Activated CD8-positive, alpha-beta memory T cell treated with anti-CD3 and anti-CD28 coated beads, Interleukin-2, amount 10 ng/mL, durations not matched to agents 7 days and 5 days (primary cell): ENCODE measurements around the gene VAPB. TPM values are rescaled to one million over a fixed set of nuclear protein-coding genes. Genes with fewer than 3 reads are reported as not detected.
"Not testable (repeated sequence)": the region's sequence is repeated elsewhere in the genome, so short reads cannot be mapped to it uniquely, and the experiment has no call there.

Experiments
- ATAC-seq: fragments of 150-1000 bp; cut with Tn5 transposase; one replicate; pipeline ENCODE4 v1.10.0; 2021; ENCODE audit warnings: moderate library complexity
- CTCF ChIA-PET: fragments of 350-600 bp; sonication (Branson Sonifier 250); formaldehyde crosslinking; loops from one replicate; lab custom pipeline; 2021; ENCODE audit warnings: antibody characterized with exemption; lab: Charles Lee
- DNase-seq: peaks from one replicate; pipeline ENCODE4 v3.0.0-alpha.2; 2020
- H3K27ac Mint-ChIP-seq: one replicate; pipeline ENCODE4 v1.8.0; 2021; ENCODE audit warnings: mild to moderate bottlenecking, mixed read lengths
- H3K27me3 Mint-ChIP-seq: one replicate; pipeline ENCODE4 v1.8.0; 2021; ENCODE audit warnings: mixed read lengths
- H3K36me3 Mint-ChIP-seq: one replicate; pipeline ENCODE4 v1.8.0; 2021; ENCODE audit warnings: mild to moderate bottlenecking, mixed read lengths
- H3K4me1 Mint-ChIP-seq: one replicate; pipeline ENCODE4 v1.8.0; 2021; ENCODE audit warnings: mixed read lengths
- H3K4me3 Mint-ChIP-seq: one replicate; pipeline ENCODE4 v1.8.0; 2021; ENCODE audit warnings: mild to moderate bottlenecking, moderate library complexity, mixed read lengths
- H3K9me3 Mint-ChIP-seq: one replicate; pipeline ENCODE4 v1.8.0; 2022; ENCODE audit warnings: low read depth, mixed read lengths
- total RNA-seq, 2 experiments: library from RNA; stranded (reverse); gene quantifications; one replicate each; pipeline ENCODE4 v1.2.3, GENCODE V29; 2021

Gene VAPB
- total RNA-seq, 2 experiments from 2014 or later = 25.5 to 31.3 TPM

- H3K27me3 Mint-ChIP-seq = no peaks in the 10 kb centered on the region
- H3K36me3 Mint-ChIP-seq = peaks cover 6% of the 10 kb centered on the region
- no peak overlapping the region for H3K27ac Mint-ChIP-seq
- DNase-seq (no peak), ATAC-seq (no peak)
- H3K4me1 Mint-ChIP-seq = no peaks in the 10 kb centered on the region
- no peak overlapping the region for H3K4me3 Mint-ChIP-seq
- no peaks in the 10 kb centered on the region for H3K9me3 Mint-ChIP-seq
- CTCF ChIA-PET = no interaction called here
Measured at GRCh38 chr20:58366866-58367265, 22.2 kb upstream of the VAPB start.

GRCh38 chr20:58372806-58373205 is 16.2 kb upstream of the VAPB start:
- H3K27me3 Mint-ChIP-seq = peaks cover 4% of the 10 kb centered on the region
- H3K4me3 Mint-ChIP-seq = no peak overlapping the region
- DNase-seq (no peak), ATAC-seq (no peak)
- CTCF ChIA-PET = interaction anchor here (0.9 kb wide), 1 partner anchor 29 kb away, joined by 3 read pairs; no protein-coding TSS in a partner anchor
- no peaks in the 10 kb centered on the region for H3K4me1 Mint-ChIP-seq
- no peaks in the 10 kb centered on the region for H3K36me3 Mint-ChIP-seq
- H3K27ac Mint-ChIP-seq = no peak overlapping the region
- no peaks in the 10 kb centered on the region for H3K9me3 Mint-ChIP-seq

DNA sequence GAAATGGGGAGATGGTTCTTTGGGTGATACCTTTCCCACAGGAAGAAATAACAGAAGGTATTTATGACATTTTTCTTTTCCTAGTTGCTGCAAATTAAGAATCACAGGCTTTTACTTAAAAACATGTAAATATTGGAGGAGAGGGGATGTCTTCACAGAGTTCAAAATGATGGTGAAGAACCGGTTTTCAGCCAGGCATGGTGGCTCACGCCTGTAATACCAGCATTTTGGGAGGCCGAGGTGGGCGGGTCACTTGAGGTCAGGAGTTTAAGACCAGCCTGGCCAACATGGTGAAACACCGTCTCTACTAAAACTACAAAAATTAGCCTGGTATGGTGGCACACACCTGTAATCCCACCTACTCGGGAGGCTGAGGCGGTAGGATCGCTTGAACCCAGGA is 15.7 kb upstream of the VAPB start:
- H3K4me3 Mint-ChIP-seq, H3K9me3 Mint-ChIP-seq, H3K4me1 Mint-ChIP-seq, ATAC-seq, H3K36me3 Mint-ChIP-seq, H3K27me3 Mint-ChIP-seq, DNase-seq, CTCF ChIA-PET, H3K27ac Mint-ChIP-seq: not testable (repeated sequence)

DNA sequence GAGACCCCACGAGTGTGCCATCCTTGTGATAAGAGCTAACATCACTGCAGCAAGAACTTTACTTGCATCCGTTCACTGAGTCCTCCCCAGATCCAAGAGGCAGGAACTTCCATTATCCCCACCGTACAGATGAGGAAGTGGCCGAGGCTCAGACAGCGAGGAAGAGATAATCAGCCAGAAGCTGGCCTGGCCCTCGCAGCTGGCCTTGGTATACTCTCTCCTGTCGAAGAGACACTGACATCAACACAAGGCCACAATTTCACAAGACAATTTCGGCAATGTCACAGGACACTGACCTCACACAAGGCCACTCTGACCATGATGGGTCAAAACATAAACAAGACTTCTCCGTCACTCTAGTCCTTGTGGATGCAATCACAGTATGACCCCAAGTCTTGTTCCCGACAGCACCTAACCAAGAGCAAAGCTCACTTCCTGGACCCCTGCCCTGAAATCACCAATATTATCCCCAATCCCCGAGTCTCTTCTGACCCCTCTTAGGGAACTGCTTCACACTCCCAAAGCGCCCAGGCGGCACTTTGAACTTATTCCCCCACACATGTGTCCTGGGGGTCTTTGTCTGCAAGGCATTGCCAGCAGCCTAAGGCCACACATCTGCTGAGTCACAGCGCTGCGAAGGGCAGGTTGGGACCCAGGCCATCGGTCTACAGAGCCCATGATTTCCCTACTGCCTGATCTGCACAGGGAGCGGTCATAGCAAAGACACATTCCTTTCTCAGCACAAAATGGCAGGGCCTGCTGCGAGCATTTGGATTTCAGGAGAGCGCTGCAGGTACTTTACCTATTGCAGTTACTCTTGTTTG is 14.8 kb upstream of the VAPB start:
- no peak for DNase-seq
- H3K4me1 Mint-ChIP-seq = no peaks in the 10 kb centered on the region
- peaks cover 14% of the 10 kb centered on the region for H3K27me3 Mint-ChIP-seq
- no peak overlapping the region for H3K27ac Mint-ChIP-seq
- H3K4me3 Mint-ChIP-seq = no peak overlapping the region
- no peaks in the 10 kb centered on the region for H3K9me3 Mint-ChIP-seq
- H3K36me3 Mint-ChIP-seq = no peaks in the 10 kb centered on the region
- no peak for ATAC-seq
- CTCF ChIA-PET = interaction anchor here (1.2 kb wide), 1 partner anchor 11 kb away, joined by 3 read pairs; no protein-coding TSS in a partner anchor

- H3K4me3 Mint-ChIP-seq = no peak overlapping the region
- H3K27ac Mint-ChIP-seq = no peak overlapping the region
- no peaks in the 10 kb centered on the region for H3K4me1 Mint-ChIP-seq
- no peak for DNase-seq
- CTCF ChIA-PET = interaction anchor here (1.2 kb wide), 1 partner anchor 12 kb away, joined by 3 read pairs; no protein-coding TSS in a partner anchor
- H3K27me3 Mint-ChIP-seq = peaks cover 16% of the 10 kb centered on the region
- ATAC-seq = no peak
- no peaks in the 10 kb centered on the region for H3K36me3 Mint-ChIP-seq
- H3K9me3 Mint-ChIP-seq = no peaks in the 10 kb centered on the region
Measured at GRCh38 chr20:58374906-58375758, 13.9 kb upstream of the VAPB start.

DNA sequence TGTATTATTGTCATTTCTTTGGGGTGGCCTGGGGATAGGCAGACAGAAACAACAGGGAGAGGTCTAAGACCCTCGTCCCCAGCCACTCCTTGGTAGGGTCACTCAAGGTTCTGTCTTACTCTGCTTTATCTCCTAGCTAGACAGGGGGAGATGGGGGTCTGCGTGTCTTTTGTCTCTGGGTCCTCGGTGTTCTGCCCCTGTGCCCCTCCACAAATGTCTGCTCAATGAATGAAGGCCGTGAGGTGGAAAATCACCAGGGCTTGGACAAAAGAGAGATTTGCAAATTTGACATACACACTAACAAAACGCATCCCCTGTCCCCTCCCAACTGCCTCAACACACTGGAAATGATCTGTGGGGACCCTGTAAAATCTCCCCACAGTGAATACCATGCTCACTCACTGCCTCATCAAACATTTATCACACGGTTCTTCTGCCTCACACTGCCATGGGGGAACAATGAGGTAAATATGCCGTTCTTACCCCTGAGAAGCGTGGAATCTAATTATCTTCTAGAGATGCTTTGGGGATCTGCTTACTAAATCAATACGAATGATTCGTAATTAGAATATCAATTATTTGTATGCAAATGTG is 13.2 kb upstream of the VAPB start:
- H3K4me1 Mint-ChIP-seq = no peaks in the 10 kb centered on the region
- H3K4me3 Mint-ChIP-seq = no peak overlapping the region
- no peak overlapping the region for H3K27ac Mint-ChIP-seq
- H3K27me3 Mint-ChIP-seq = peaks cover 16% of the 10 kb centered on the region
- peaks cover 1% of the 10 kb centered on the region for H3K9me3 Mint-ChIP-seq
- ATAC-seq (no peak), DNase-seq (no peak)
- CTCF ChIA-PET = no interaction called here
- H3K36me3 Mint-ChIP-seq = no peaks in the 10 kb centered on the region

GRCh38 chr20:58377017-58377416 is 12.0 kb upstream of the VAPB start:
- Mint-ChIP-seq H3K27me3 (peaks cover 17% of the 10 kb centered on the region), H3K9me3 (peaks cover 7% of the 10 kb centered on the region), H3K4me1 (no peaks in the 10 kb centered on the region), H3K27ac (no peak overlapping the region), H3K4me3 (no peak overlapping the region), H3K36me3 (no peaks in the 10 kb centered on the region)
- CTCF ChIA-PET = interaction anchor here (0.6 kb wide), 1 partner anchor 59 kb away, joined by 3 read pairs; no protein-coding TSS in a partner anchor
- no peak for DNase-seq
- no peak for ATAC-seq

DNA sequence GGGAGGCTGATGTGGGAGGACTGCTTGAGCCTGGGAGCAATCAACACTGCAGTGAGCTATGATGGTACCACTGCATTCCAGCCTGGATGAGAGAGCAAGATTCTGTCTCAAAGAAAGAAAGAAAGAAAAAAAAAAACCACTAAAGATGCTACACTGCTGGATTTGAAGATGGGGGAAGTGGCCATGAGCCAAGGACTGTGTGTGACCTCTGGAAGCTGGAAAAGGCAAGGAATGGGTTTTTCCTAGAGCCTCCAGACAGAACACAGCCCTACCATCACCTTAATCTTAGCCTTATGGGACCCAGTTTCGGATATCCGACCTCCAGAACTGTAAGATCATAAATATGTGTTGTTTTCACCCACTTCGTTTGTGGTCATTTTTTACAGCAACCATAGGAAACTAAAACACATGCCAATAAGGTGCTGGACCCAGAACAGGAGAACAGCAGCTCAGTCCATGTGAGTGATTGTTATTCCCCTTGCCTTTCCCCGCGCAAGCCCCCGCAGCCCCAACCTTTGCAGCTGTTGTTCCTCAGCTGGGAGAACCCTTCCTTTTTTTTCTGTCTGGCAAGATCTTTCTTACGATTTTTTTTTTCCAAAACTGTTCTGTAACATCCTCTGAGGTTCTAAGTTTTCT is 11.1 kb upstream of the VAPB start:
- ATAC-seq (no peak), DNase-seq (no peak)
- H3K27ac Mint-ChIP-seq = no peak overlapping the region
- CTCF ChIA-PET = interaction anchor here (0.6 kb wide), 1 partner anchor 58 kb away, joined by 3 read pairs; no protein-coding TSS in a partner anchor
- H3K9me3 Mint-ChIP-seq = peaks cover 7% of the 10 kb centered on the region
- no peaks in the 10 kb centered on the region for H3K36me3 Mint-ChIP-seq
- no peaks in the 10 kb centered on the region for H3K4me1 Mint-ChIP-seq
- no peak overlapping the region for H3K4me3 Mint-ChIP-seq
- H3K27me3 Mint-ChIP-seq = peaks cover 20% of the 10 kb centered on the region

DNA sequence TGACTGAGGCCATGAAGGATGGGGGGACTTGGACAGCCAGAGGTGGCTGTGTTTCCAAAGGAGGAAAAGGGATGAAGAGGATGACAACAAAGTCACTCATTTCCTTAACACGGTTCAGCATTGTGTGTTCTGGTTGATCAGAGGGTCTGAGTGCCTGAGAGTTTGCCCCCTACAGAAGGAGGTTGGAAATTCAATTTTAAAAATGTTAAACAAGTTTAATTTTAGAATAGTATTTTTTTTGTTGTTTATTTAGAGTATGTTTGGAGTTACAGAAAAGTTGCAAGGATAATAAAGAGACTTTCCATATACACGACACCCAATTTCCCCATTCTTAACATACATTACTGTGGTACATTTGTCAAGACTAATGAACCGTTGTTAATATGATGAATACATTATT is 10.3 kb upstream of the VAPB start:
- no peak for ATAC-seq

GRCh38 chr20:58381627-58382026 is 7.4 kb upstream of the VAPB start:
- peaks cover 19% of the 10 kb centered on the region for H3K27me3 Mint-ChIP-seq
- H3K9me3 Mint-ChIP-seq = peaks cover 7% of the 10 kb centered on the region
- H3K27ac Mint-ChIP-seq = no peak overlapping the region
- CTCF ChIA-PET = no interaction called here
- H3K36me3 Mint-ChIP-seq = no peaks in the 10 kb centered on the region
- no peak overlapping the region for H3K4me3 Mint-ChIP-seq
- no peak for ATAC-seq
- no peaks in the 10 kb centered on the region for H3K4me1 Mint-ChIP-seq
- DNase-seq = no peak

More for the DNA sequence above, 10.3 kb upstream of the VAPB start:
- CTCF ChIA-PET = no interaction called here
- H3K9me3 Mint-ChIP-seq = peaks cover 7% of the 10 kb centered on the region
- peaks cover 20% of the 10 kb centered on the region for H3K27me3 Mint-ChIP-seq
- H3K27ac Mint-ChIP-seq = no peak overlapping the region
- H3K4me3 Mint-ChIP-seq = no peak overlapping the region
- no peak for DNase-seq
- H3K36me3 Mint-ChIP-seq = no peaks in the 10 kb centered on the region
- no peaks in the 10 kb centered on the region for H3K4me1 Mint-ChIP-seq

DNA sequence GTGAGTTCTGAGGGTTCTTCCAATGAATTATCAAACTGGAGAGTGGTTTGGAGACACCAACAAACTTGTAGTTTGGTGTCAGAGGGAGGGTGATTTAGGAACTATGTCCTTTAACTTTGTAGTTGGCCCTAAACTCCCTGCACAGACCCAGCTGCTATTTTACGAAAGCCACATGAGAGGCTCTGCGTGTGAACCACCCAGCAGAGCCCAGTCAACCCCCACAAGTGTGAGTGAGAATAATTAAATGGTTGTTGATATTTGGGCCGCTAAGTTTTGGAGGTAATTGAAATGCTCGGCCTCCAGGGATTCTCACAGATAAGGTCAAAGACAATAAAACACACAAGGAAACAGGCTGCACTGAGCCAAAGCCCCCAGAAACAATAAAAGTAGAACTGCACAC is 6.9 kb upstream of the VAPB start:
- CTCF ChIA-PET = no interaction called here
- Mint-ChIP-seq H3K4me1 (no peaks in the 10 kb centered on the region), H3K36me3 (no peaks in the 10 kb centered on the region), H3K9me3 (peaks cover 7% of the 10 kb centered on the region), H3K27me3 (peaks cover 19% of the 10 kb centered on the region), H3K4me3 (no peak overlapping the region), H3K27ac (no peak overlapping the region)
- ATAC-seq (no peak), DNase-seq (no peak)

DNA sequence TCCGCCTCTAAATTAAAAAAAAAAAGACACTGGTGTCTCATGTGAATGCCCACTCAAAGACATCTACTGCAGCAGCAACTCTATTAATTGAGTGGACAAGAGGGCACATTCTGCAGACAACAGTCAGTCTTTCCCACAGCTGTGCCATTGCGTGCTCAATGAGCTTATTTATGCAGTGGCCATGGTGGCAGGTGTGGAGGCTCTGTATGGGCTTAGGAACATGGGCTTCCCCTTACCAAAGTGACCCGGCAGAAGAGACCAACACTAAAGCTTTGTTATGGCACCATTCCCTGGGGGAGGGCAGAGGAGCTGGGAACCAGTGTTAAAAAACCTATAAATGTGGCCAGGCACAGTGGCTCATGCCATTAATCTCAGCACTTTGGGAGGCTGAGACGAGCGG is 4.2 kb upstream of the VAPB start:
- Mint-ChIP-seq H3K36me3 (peaks cover 2% of the 10 kb centered on the region), H3K27ac (no peak overlapping the region), H3K27me3 (peaks cover 8% of the 10 kb centered on the region), H3K4me1 (peaks cover 2% of the 10 kb centered on the region), H3K9me3 (peaks cover 7% of the 10 kb centered on the region), H3K4me3 (no peak overlapping the region)
- DNase-seq (no peak), ATAC-seq (no peak)
- CTCF ChIA-PET = no interaction called here
